Loucy (cell line): ENCODE data around the gene C4A.

Experiments
- CTCF ChIP-seq: fragments of 200-600 bp; sonication (generic); conservative IDR thresholded peaks from 2 replicates; pipeline ENCODE4 v1.5.1; 2014; ENCODE audit warnings: mild to moderate bottlenecking, antibody characterized with exemption, low read length
- EZH2phosphoT487 ChIP-seq: fragments of 200-600 bp; IDR thresholded peaks from 2 replicates; pipeline ENCODE4 v1.6.1; 2018; ENCODE audit warnings: antibody characterized with exemption, mild to moderate bottlenecking, moderate library complexity, borderline replicate concordance

- TF ChIP-seq CTCF = no peak
- TF ChIP-seq EZH2phosphoT487 = no peak
Observed at GRCh38 chr6:31961616-31962015, 20.2 kb upstream of the C4A start.
